CD4-positive, alpha-beta T cell (primary cell): ENCODE results near the gene CPNE8. TPM values are rescaled to one million over a fixed set of nuclear protein-coding genes. Genes with fewer than 3 reads are reported as not detected.

Experiments
- ATAC-seq: fragments of 200-7000 bp; cut with Tn5 transposase; one replicate; pipeline ENCODE4 v1.10.0; 2022; ENCODE audit warnings: mild to moderate bottlenecking; ENCODE audit not compliant: poor library complexity
- CTCF ChIA-PET: fragments of 350-600 bp; sonication (Branson Sonifier 250); formaldehyde crosslinking; loops from one replicate; lab custom pipeline; 2021; ENCODE audit warnings: antibody characterized with exemption, inconsistent platforms; lab: Charles Lee
- POLR2A ChIA-PET: fragments of 350-600 bp; sonication (Branson Sonifier 250); formaldehyde crosslinking; loops from one replicate; lab custom pipeline; 2021; ENCODE audit warnings: antibody characterized with exemption, inconsistent platforms; lab: Charles Lee
- DNase-seq, 14 experiments: peaks; one replicate each; pipeline ENCODE4 v3.0.0-alpha.2; 2013 to 2020; ENCODE audit warnings: mixed read lengths in 2 of 14
- H3K27ac ChIP-seq, 2 donors: one replicate each; pipeline versions ENCODE4 v1.5.1 to v1.7.0; 2013; ENCODE audit warnings: low read length in 2 of 2, low read depth in 1 of 2, mild to moderate bottlenecking in 1 of 2
- H3K27me3 ChIP-seq, 2 experiments: 1 replicate in 1 of 2; 2 replicates in 1 of 2; pipeline versions ENCODE4 v1.6.1 to v1.7.0; 2013; ENCODE audit warnings: low read length in 2 of 2, control low read depth in 1 of 2, mild to moderate bottlenecking in 1 of 2, moderate library complexity in 1 of 2; ENCODE audit not compliant: insufficient read depth in 2 of 2, control insufficient read depth in 1 of 2
- H3K36me3 ChIP-seq: one replicate; pipeline ENCODE4 v1.6.1; 2013; ENCODE audit warnings: low read length, control low read depth; ENCODE audit not compliant: insufficient read depth
- H3K4me1 ChIP-seq: one replicate; pipeline ENCODE4 v1.6.1; 2013; ENCODE audit warnings: low read length, control low read depth; ENCODE audit not compliant: insufficient read depth
- H3K4me3 ChIP-seq: one replicate; pipeline ENCODE4 v1.5.1; 2013; ENCODE audit warnings: mild to moderate bottlenecking, low read length, moderate library complexity
- H3K9me3 ChIP-seq, 2 experiments: 1 replicate in 1 of 2; 2 replicates in 1 of 2; pipeline versions ENCODE4 v1.6.1 to v1.7.0; 2013; ENCODE audit warnings: low read length in 2 of 2, mild to moderate bottlenecking in 2 of 2, control low read depth in 1 of 2, moderate library complexity in 1 of 2; ENCODE audit not compliant: control insufficient read depth in 1 of 2, insufficient read depth in 1 of 2
- H3K27ac Mint-ChIP-seq: one replicate; pipeline ENCODE4 v1.8.0; 2020; ENCODE audit warnings: mixed read lengths
- H3K27me3 Mint-ChIP-seq: one replicate; pipeline ENCODE4 v1.8.0; 2021; ENCODE audit warnings: mixed read lengths
- H3K36me3 Mint-ChIP-seq: one replicate; pipeline ENCODE4 v1.8.0; 2021; ENCODE audit warnings: low read depth, mixed read lengths
- H3K4me1 Mint-ChIP-seq: one replicate; pipeline ENCODE4 v1.8.0; 2021; ENCODE audit warnings: low read depth, mixed read lengths
- H3K4me3 Mint-ChIP-seq: one replicate; pipeline ENCODE4 v1.8.0; 2020; ENCODE audit warnings: mild to moderate bottlenecking, mixed read lengths
- H3K9me3 Mint-ChIP-seq: one replicate; pipeline ENCODE4 v1.8.0; 2020; ENCODE audit warnings: mixed read lengths
- intact Hi-C, 2 experiments: fragments of 100-400 bp; cut with DNase I in 1 of 2; cut with micrococcal nuclease in 1 of 2; formaldehyde crosslinking; loops; one replicate each; pipeline versions ENCODE4 v1.15.1 to v1.9.0; 2023 to 2025; cut with DNase I, micrococcal nuclease
- total RNA-seq, 174 experiments: library from RNA in 2 of 174; stranded (reverse) in 2 of 174; gene quantifications; one replicate each; pipeline ENCODE4 v1.2.3 and lab custom pipeline; 2021 to 2026
- TF ChIP-seq, protein P1 (sequence below): fragments of 200-600 bp; IDR thresholded peaks from one replicate; pipeline ENCODE4 v1.8.0; 2022; ENCODE audit warnings: antibody characterized with exemption, mild to moderate bottlenecking

The CPNE8 gene
- total RNA-seq, 2 experiments from 2014 or later = 2.7 to 3.6 TPM

DNA sequence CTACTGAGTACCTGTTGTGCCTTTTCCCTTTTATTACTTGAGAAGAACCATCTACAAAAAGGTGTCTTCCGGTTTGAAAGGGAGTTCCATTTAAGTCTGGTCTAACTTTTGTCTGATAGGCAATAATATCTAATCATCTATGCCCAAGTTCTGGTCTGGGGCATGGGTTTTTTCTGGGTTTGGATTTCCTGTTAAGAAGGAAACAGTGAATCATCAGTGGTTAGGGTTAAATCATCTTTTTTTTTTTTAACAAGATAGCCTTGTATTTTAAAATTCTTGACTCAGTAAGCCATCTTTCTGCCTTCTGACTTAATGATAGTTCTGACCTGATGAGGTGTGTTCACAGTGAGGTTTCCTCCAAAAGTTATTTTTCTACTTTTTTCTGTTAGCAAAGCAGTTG lies 29.3 kb upstream of the CPNE8 start:
- H3K9me3 ChIP-seq = peaks cover 5 to 7% of the 10 kb centered on the region in 2 experiments
- Mint-ChIP-seq H3K27me3 (no peaks in the 10 kb centered on the region), H3K4me1 (no peaks in the 10 kb centered on the region), H3K27ac (no peak overlapping the region), H3K9me3 (no peaks in the 10 kb centered on the region), H3K4me3 (no peak overlapping the region), H3K36me3 (no peaks in the 10 kb centered on the region)
- POLR2A ChIA-PET = no interaction called here
- TF ChIP-seq, protein P1, sequence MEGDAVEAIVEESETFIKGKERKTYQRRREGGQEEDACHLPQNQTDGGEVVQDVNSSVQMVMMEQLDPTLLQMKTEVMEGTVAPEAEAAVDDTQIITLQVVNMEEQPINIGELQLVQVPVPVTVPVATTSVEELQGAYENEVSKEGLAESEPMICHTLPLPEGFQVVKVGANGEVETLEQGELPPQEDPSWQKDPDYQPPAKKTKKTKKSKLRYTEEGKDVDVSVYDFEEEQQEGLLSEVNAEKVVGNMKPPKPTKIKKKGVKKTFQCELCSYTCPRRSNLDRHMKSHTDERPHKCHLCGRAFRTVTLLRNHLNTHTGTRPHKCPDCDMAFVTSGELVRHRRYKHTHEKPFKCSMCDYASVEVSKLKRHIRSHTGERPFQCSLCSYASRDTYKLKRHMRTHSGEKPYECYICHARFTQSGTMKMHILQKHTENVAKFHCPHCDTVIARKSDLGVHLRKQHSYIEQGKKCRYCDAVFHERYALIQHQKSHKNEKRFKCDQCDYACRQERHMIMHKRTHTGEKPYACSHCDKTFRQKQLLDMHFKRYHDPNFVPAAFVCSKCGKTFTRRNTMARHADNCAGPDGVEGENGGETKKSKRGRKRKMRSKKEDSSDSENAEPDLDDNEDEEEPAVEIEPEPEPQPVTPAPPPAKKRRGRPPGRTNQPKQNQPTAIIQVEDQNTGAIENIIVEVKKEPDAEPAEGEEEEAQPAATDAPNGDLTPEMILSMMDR = no peak
- no peak overlapping the region for H3K4me3 ChIP-seq
- ATAC-seq = no peak
- CTCF ChIA-PET = no interaction called here
- no peaks in the 10 kb centered on the region for H3K4me1 ChIP-seq
- intact Hi-C loops = loop anchor here in 1 of 2 experiments (5.0 kb wide), 1 partner anchor 47 kb away; no protein-coding TSS in a partner anchor
- no peak overlapping the region for H3K27ac ChIP-seq
- no peak for DNase-seq
- no peaks in the 10 kb centered on the region for H3K27me3 ChIP-seq
- H3K36me3 ChIP-seq = no peaks in the 10 kb centered on the region

DNA sequence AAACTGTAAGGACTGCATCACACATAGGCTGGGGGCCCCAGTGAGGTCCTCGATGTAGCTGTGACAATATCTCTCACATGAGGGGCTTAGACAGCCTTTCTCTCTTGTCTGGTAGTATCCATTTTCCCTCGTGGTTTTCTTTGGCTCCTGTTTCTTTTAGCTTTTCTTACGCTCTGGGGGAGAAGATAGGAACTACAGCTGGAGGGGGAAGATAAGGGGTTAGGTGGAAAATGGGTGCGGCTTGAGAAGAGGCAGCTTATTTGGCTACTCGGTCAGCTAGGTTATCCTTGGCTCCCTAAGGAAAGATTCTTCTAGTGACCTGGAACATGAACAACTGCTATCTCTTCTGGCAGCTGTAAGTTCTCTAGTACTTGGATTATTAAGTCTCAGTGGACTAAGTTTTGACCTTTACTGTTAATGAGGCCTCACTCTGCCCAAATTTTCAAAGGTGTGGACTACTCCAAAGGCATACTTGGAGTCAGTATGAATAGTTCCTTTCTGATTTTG lies 28.7 kb upstream of the CPNE8 start:
- no peaks in the 10 kb centered on the region for H3K4me1 Mint-ChIP-seq
- H3K4me3 ChIP-seq = no peak overlapping the region
- no peaks in the 10 kb centered on the region for H3K36me3 Mint-ChIP-seq
- peaks cover 4 to 5% of the 10 kb centered on the region in 2 experiments for H3K9me3 ChIP-seq
- H3K4me3 Mint-ChIP-seq = no peak overlapping the region
- H3K4me1 ChIP-seq = no peaks in the 10 kb centered on the region
- no peaks in the 10 kb centered on the region for H3K9me3 Mint-ChIP-seq
- DNase-seq = no peak
- CTCF ChIA-PET = no interaction called here
- TF ChIP-seq, protein P1 = no peak
- no peaks in the 10 kb centered on the region for H3K27me3 Mint-ChIP-seq
- H3K27me3 ChIP-seq = no peaks in the 10 kb centered on the region
- intact Hi-C loops = no loop called here
- no peak for ATAC-seq
- H3K27ac Mint-ChIP-seq = no peak overlapping the region
- H3K36me3 ChIP-seq = no peaks in the 10 kb centered on the region
- POLR2A ChIA-PET = no interaction called here
- no peak overlapping the region for H3K27ac ChIP-seq

DNA sequence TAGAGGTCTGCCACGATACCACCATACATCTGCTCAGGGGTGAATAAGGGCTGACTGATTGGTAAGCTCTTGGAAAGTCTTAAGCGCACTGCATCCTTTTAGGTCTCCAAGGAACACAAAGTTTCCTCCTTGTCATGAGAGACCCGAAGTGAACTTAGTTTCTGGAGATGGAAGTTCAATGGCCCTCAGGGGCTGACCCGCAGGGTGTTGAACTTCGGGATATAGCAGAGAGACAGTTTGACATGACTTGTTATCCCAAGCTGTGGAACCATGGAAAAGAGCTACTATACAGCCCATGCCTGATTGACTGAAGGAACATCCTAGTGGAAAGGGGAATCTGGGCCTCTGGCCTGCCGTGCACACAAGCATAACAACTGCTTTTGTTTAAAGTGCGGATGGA lies 26.9 kb upstream of the CPNE8 start:
- H3K27me3 ChIP-seq = no peaks in the 10 kb centered on the region
- intact Hi-C loops = no loop called here
- Mint-ChIP-seq H3K36me3 (no peaks in the 10 kb centered on the region), H3K27me3 (no peaks in the 10 kb centered on the region), H3K9me3 (no peaks in the 10 kb centered on the region), H3K4me3 (no peak overlapping the region), H3K4me1 (no peaks in the 10 kb centered on the region), H3K27ac (no peak overlapping the region)
- peaks cover 0 to 3% of the 10 kb centered on the region in 2 experiments for H3K9me3 ChIP-seq
- ChIA-PET POLR2A (no interaction called here), CTCF (no interaction called here)
- H3K4me1 ChIP-seq = no peaks in the 10 kb centered on the region
- H3K27ac ChIP-seq = no peak overlapping the region
- no peaks in the 10 kb centered on the region for H3K36me3 ChIP-seq
- no peak for ATAC-seq
- TF ChIP-seq, protein P1 = no peak
- H3K4me3 ChIP-seq = no peak overlapping the region
- no peak for DNase-seq
